Measurements from ENCODE around the gene KIF25. TPM values are rescaled to one million over a fixed set of nuclear protein-coding genes. Genes with fewer than 3 reads are reported as not detected.

The KIF25 gene
- total RNA-seq, 1 experiment from 2014 or later = not detected

- ChIA-PET POLR2A (no interaction called here), CTCF (no interaction called here)
- H3K27ac Mint-ChIP-seq (ENCODE audit: low read depth, unreplicated experiment) = no peak overlapping the region
- no peaks in the 10 kb centered on the region for H3K27me3 Mint-ChIP-seq (ENCODE audit: insufficient read depth, unreplicated experiment)
- no peak for TF ChIP-seq CTCF (IDR thresholded peaks at IDR 0.05; ENCODE audit: unreplicated experiment)
- no peaks in the 10 kb centered on the region for H3K9me3 Mint-ChIP-seq (ENCODE audit: unreplicated experiment)
- BruUV-seq (replicated peaks) = no TSS peak
- intact Hi-C loops (cut with micrococcal nuclease) = no loop called here
- peaks cover 16% of the 10 kb centered on the region for H3K4me1 Mint-ChIP-seq (ENCODE audit: insufficient read depth, unreplicated experiment)
- DNase-seq (ENCODE audit: unreplicated experiment) = peak; percentile 7
- H3K36me3 Mint-ChIP-seq (ENCODE audit: insufficient read depth, unreplicated experiment) = no peaks in the 10 kb centered on the region
- H3K4me3 Mint-ChIP-seq (ENCODE audit: unreplicated experiment) = peak overlapping the region; percentile 73
Measured at GRCh38 chr6:168035098-168035660, 37.7 kb downstream of the KIF25 start.

GRCh38 chr6:168035661-168036545, 38.4 kb downstream of the KIF25 start:
- H3K36me3 Mint-ChIP-seq (ENCODE audit: insufficient read depth, unreplicated experiment) = no peaks in the 10 kb centered on the region
- DNase-seq (ENCODE audit: unreplicated experiment) = peak; percentile 11
- intact Hi-C loops (cut with micrococcal nuclease) = no loop called here
- TF ChIP-seq CTCF (IDR thresholded peaks at IDR 0.05; ENCODE audit: unreplicated experiment) = no peak
- peaks cover 16% of the 10 kb centered on the region for H3K4me1 Mint-ChIP-seq (ENCODE audit: insufficient read depth, unreplicated experiment)
- no peaks in the 10 kb centered on the region for H3K27me3 Mint-ChIP-seq (ENCODE audit: insufficient read depth, unreplicated experiment)
- H3K9me3 Mint-ChIP-seq (ENCODE audit: unreplicated experiment) = no peaks in the 10 kb centered on the region
- ChIA-PET CTCF (interaction anchor here (0.6 kb wide), 1 partner anchor 129 kb away, joined by 3 read pairs; no protein-coding TSS in a partner anchor), POLR2A (no interaction called here)
- no TSS peak for BruUV-seq (replicated peaks)
- H3K27ac Mint-ChIP-seq (ENCODE audit: low read depth, unreplicated experiment) = no peak overlapping the region
- peak overlapping the region; percentile 73 for H3K4me3 Mint-ChIP-seq (ENCODE audit: unreplicated experiment)

GRCh38 chr6:168037242-168037641, 39.8 kb downstream of the KIF25 start:
- intact Hi-C loops (cut with micrococcal nuclease) = no loop called here
- Mint-ChIP-seq H3K36me3 (ENCODE audit: insufficient read depth, unreplicated experiment) (no peaks in the 10 kb centered on the region), H3K4me1 (ENCODE audit: insufficient read depth, unreplicated experiment) (peaks cover 16% of the 10 kb centered on the region), H3K27me3 (ENCODE audit: insufficient read depth, unreplicated experiment) (no peaks in the 10 kb centered on the region), H3K27ac (ENCODE audit: low read depth, unreplicated experiment) (no peak overlapping the region), H3K9me3 (ENCODE audit: unreplicated experiment) (no peaks in the 10 kb centered on the region), H3K4me3 (ENCODE audit: unreplicated experiment) (no peak overlapping the region)
- no peak for DNase-seq (ENCODE audit: unreplicated experiment)
- no peak for TF ChIP-seq CTCF (IDR thresholded peaks at IDR 0.05; ENCODE audit: unreplicated experiment)
- POLR2A ChIA-PET = no interaction called here
- BruUV-seq (replicated peaks) = no TSS peak
- CTCF ChIA-PET = no interaction called here

- H3K4me3 Mint-ChIP-seq (ENCODE audit: unreplicated experiment) = no peak overlapping the region
Measured at GRCh38 chr6:168037856-168038255, 40.4 kb downstream of the KIF25 start.

More at GRCh38 chr6:168037856-168038255, 40.4 kb downstream of the KIF25 start:
- H3K4me1 Mint-ChIP-seq (ENCODE audit: insufficient read depth, unreplicated experiment) = peaks cover 16% of the 10 kb centered on the region
- no TSS peak for BruUV-seq (replicated peaks)
- POLR2A ChIA-PET = no interaction called here
- DNase-seq (ENCODE audit: unreplicated experiment) = no peak
- no peaks in the 10 kb centered on the region for H3K9me3 Mint-ChIP-seq (ENCODE audit: unreplicated experiment)
- H3K27me3 Mint-ChIP-seq (ENCODE audit: insufficient read depth, unreplicated experiment) = no peaks in the 10 kb centered on the region
- no peaks in the 10 kb centered on the region for H3K36me3 Mint-ChIP-seq (ENCODE audit: insufficient read depth, unreplicated experiment)
- TF ChIP-seq CTCF (IDR thresholded peaks at IDR 0.05; ENCODE audit: unreplicated experiment) = no peak
- intact Hi-C loops (cut with micrococcal nuclease) = no loop called here
- CTCF ChIA-PET = interaction anchor here (0.6 kb wide), 1 partner anchor 850 kb away, joined by 6 read pairs; no protein-coding TSS in a partner anchor
- no peak overlapping the region for H3K27ac Mint-ChIP-seq (ENCODE audit: low read depth, unreplicated experiment)
